Neural cell (in vitro differentiated cells): ENCODE data around the gene ACBD3.

ENCODE experiments used
- CTCF ChIP-seq: fragments of 450-650 bp; IDR thresholded peaks from 2 replicates; pipeline ENCODE4 v1.5.1; 2014; ENCODE audit warnings: antibody characterized with exemption, mild to moderate bottlenecking, moderate library complexity; ENCODE audit not compliant: poor library complexity, severe bottlenecking
- EP300 ChIP-seq: fragments of 450-650 bp; conservative IDR thresholded peaks from 2 replicates; pipeline ENCODE4 v1.6.1; 2014; ENCODE audit warnings: antibody characterized with exemption, mild to moderate bottlenecking, moderate library complexity; ENCODE audit not compliant: poor library complexity, severe bottlenecking
- EZH2 ChIP-seq: fragments of 200-600, 300-800 bp; shearing (Covaris generic), sonication (generic); IDR thresholded peaks from 2 replicates; pipeline ENCODE4 v1.6.1; 2014; ENCODE audit warnings: antibody characterized with exemption, low read length, borderline replicate concordance, mild to moderate bottlenecking; ENCODE audit not compliant: insufficient read depth, poor library complexity, severe bottlenecking
- MXI1 ChIP-seq: fragments of 450-650 bp; conservative IDR thresholded peaks from 2 replicates; pipeline ENCODE4 v1.6.1; 2014; ENCODE audit warnings: antibody characterized with exemption, mild to moderate bottlenecking; ENCODE audit not compliant: poor library complexity, severe bottlenecking
- POLR2AphosphoS5 ChIP-seq: IDR thresholded peaks from 2 replicates; pipeline ENCODE4 v1.6.1; 2012
- RAD21 ChIP-seq: fragments of 450-650 bp; conservative IDR thresholded peaks from 2 replicates; pipeline ENCODE4 v1.6.1; 2014; ENCODE audit warnings: antibody characterized with exemption, mild to moderate bottlenecking, moderate library complexity
- REST ChIP-seq: IDR thresholded peaks from 2 replicates; pipeline ENCODE4 v1.6.1; 2012; ENCODE audit warnings: borderline replicate concordance
- SMC3 ChIP-seq: fragments of 450-650 bp; conservative IDR thresholded peaks from 2 replicates; pipeline ENCODE4 v1.6.1; 2014; ENCODE audit warnings: antibody characterized with exemption, mild to moderate bottlenecking, moderate library complexity; ENCODE audit not compliant: poor library complexity

- TF ChIP-seq CTCF (no peak), EP300 (no peak), REST (no peak), POLR2AphosphoS5 (no peak), SMC3 (no peak), RAD21 (no peak), EZH2 (no peak), MXI1 (no peak)
These were observed 78.8 kb downstream of the ACBD3 start for GRCh38 chr1:226107471-226108460.
